ENCODE data around the gene CEP57. TPM values are rescaled to one million over a fixed set of nuclear protein-coding genes. Genes with fewer than 3 reads are reported as not detected.

CEP57 gene
- total RNA-seq, 2 donors from 2014 or later: 39.9 to 47.3 TPM

- no peak overlapping the region for H3K27ac ChIP-seq
These were observed 45.6 kb downstream of the CEP57 start for GRCh38 chr11:95835768-95836488.

GRCh38 chr11:95845167-95845566 is 54.9 kb downstream of the CEP57 start:
- no peak overlapping the region for H3K9ac ChIP-seq (ENCODE audit: low read depth in 2 of 2, low read length in 2 of 2)
- intact Hi-C loops (cut with DNase I): loop anchor here (10.0 kb wide), 2 partner anchors 510 to 550 kb away; partner anchors contain the start of gene JRKL
- no peaks in the 10 kb centered on the region for H3K4me1 ChIP-seq
- DNase-seq: no peak
- no peak overlapping the region for H3K4me3 ChIP-seq
- no peaks in the 10 kb centered on the region for H3K36me3 ChIP-seq
- H3K27ac ChIP-seq: no peak overlapping the region
- no peaks in the 10 kb centered on the region for H3K9me3 ChIP-seq
- no peak for TF ChIP-seq CTCF (IDR thresholded peaks at IDR 0.05)
- H3K27me3 ChIP-seq: no peaks in the 10 kb centered on the region

More at GRCh38 chr11:95835768-95836488, 45.6 kb downstream of the CEP57 start:
- no peaks in the 10 kb centered on the region for H3K9me3 ChIP-seq
- intact Hi-C loops (cut with DNase I): no loop called here
- TF ChIP-seq CTCF (IDR thresholded peaks at IDR 0.05): peak; percentile 91
- no peak overlapping the region for H3K9ac ChIP-seq (ENCODE audit: low read depth in 2 of 2, low read length in 2 of 2)
- H3K4me1 ChIP-seq: no peaks in the 10 kb centered on the region
- peak; percentile 72 for DNase-seq
- no peaks in the 10 kb centered on the region for H3K36me3 ChIP-seq
- no peaks in the 10 kb centered on the region for H3K27me3 ChIP-seq
- H3K4me3 ChIP-seq: no peak overlapping the region

- Histone ChIP-seq H3K4me1 (no peaks in the 10 kb centered on the region), H3K9ac (ENCODE audit: low read depth in 2 of 2, low read length in 2 of 2) (no peak overlapping the region), H3K27me3 (no peaks in the 10 kb centered on the region), H3K27ac (no peak overlapping the region), H3K36me3 (no peaks in the 10 kb centered on the region), H3K9me3 (no peaks in the 10 kb centered on the region), H3K4me3 (no peak overlapping the region)
- intact Hi-C loops (cut with DNase I): loop anchor here (10.0 kb wide), 2 partner anchors 506 to 546 kb away; partner anchors contain the start of gene JRKL
- DNase-seq: peak; percentile 49
- TF ChIP-seq CTCF (IDR thresholded peaks at IDR 0.05): peak; percentile 33
These were observed 59.0 kb downstream of the CEP57 start for GRCh38 chr11:95849087-95849825.

GRCh38 chr11:95850137-95850536 is 59.8 kb downstream of the CEP57 start:
- Histone ChIP-seq H3K36me3 (no peaks in the 10 kb centered on the region), H3K27me3 (no peaks in the 10 kb centered on the region), H3K4me3 (no peak overlapping the region), H3K9ac (ENCODE audit: low read depth in 2 of 2, low read length in 2 of 2) (no peak overlapping the region), H3K9me3 (no peaks in the 10 kb centered on the region), H3K4me1 (no peaks in the 10 kb centered on the region), H3K27ac (no peak overlapping the region)
- DNase-seq: no peak
- intact Hi-C loops (cut with DNase I): no loop called here
- no peak for TF ChIP-seq CTCF (IDR thresholded peaks at IDR 0.05)

- no peak for TF ChIP-seq CTCF (IDR thresholded peaks at IDR 0.05)
- no peaks in the 10 kb centered on the region for H3K27me3 ChIP-seq
- no peaks in the 10 kb centered on the region for H3K9me3 ChIP-seq
- H3K4me3 ChIP-seq: no peak overlapping the region
- no peaks in the 10 kb centered on the region for H3K4me1 ChIP-seq
- no peak for DNase-seq
- intact Hi-C loops (cut with DNase I): no loop called here
- H3K9ac ChIP-seq (ENCODE audit: low read depth in 2 of 2, low read length in 2 of 2): no peak overlapping the region
- no peak overlapping the region for H3K27ac ChIP-seq
- H3K36me3 ChIP-seq: no peaks in the 10 kb centered on the region
These were observed 62.8 kb downstream of the CEP57 start for GRCh38 chr11:95853138-95853537.
